Measurements from ENCODE around the gene SSTR3.

SSTR3 gene

GRCh38 chr22:37212174-37212906 lies at the start of gene SSTR3:
Gene SSTR3, minus strand, starts transcription at chr22:37212477. Its CDS starts 4,674 bp downstream, at chr22:37207803.
- no peak within 1 kb of the TSS for H3K4me3 ChIP-seq (ENCODE audit: low read depth, low read length)
- TF ChIP-seq, protein P1, sequence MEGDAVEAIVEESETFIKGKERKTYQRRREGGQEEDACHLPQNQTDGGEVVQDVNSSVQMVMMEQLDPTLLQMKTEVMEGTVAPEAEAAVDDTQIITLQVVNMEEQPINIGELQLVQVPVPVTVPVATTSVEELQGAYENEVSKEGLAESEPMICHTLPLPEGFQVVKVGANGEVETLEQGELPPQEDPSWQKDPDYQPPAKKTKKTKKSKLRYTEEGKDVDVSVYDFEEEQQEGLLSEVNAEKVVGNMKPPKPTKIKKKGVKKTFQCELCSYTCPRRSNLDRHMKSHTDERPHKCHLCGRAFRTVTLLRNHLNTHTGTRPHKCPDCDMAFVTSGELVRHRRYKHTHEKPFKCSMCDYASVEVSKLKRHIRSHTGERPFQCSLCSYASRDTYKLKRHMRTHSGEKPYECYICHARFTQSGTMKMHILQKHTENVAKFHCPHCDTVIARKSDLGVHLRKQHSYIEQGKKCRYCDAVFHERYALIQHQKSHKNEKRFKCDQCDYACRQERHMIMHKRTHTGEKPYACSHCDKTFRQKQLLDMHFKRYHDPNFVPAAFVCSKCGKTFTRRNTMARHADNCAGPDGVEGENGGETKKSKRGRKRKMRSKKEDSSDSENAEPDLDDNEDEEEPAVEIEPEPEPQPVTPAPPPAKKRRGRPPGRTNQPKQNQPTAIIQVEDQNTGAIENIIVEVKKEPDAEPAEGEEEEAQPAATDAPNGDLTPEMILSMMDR (IDR thresholded peaks at IDR 0.05; ENCODE audit: borderline replicate concordance, insufficient read depth, low read depth, low read length) = no peak

DNA sequence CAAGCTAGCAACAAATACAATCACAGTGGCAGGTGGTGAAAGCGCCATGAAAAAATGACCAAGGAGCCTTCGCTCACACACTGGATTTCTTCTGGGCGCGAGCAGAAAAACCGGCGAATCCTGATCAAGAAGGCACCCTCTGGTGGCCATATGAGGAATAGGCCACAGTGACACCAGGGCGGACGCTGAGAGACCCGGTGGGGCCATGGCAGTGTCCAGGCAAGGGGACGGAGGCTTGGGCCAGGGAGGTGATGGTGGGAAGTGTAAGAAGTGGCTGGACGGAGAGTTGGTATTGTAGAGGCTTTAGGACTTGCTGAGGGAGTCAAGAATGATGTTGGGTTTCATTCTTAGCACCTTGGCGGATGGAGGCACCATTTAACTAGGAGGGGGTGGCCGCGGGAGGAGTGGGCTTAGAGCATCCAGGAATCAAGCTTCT lies 48.6 kb upstream of the SSTR3 start:
- H3K4me3 ChIP-seq (ENCODE audit: low read depth, low read length) = no peak overlapping the region
- TF ChIP-seq, protein P1 (IDR thresholded peaks at IDR 0.05; ENCODE audit: borderline replicate concordance, insufficient read depth, low read depth, low read length) = peak; percentile 91

DNA sequence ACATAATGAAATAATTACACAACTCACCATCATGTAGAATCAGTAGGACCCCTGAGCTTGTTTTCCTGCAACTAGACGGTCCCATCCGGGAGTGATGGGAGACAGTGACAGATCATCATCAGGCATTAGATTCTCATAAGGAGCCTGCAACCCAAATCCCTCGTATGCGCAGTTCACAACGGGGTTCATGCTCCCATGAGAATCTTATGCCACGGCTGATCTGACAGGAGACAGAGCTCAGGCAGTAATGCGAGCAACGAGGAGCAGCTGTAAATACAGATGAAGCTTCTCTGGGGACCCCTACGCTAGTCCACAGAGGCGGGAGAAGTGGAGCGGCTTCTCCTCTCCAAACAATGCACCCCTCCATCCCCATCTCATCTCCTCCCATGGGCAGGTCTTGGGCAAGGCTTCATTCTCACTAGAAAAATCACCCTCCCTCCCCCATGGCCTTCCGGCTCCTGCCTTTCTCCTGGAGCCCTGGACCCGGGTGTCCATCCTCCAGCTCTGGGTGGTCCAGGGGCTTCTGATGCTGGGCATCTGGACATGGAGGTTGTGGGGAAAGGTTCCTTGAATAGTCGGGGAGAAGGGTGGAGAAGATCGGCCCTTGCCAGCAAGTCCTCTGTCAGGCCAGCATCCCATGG lies 48.0 kb upstream of the SSTR3 start:
- no peak overlapping the region for H3K4me3 ChIP-seq (ENCODE audit: low read depth, low read length)
- TF ChIP-seq, protein P1 (IDR thresholded peaks at IDR 0.05; ENCODE audit: borderline replicate concordance, insufficient read depth, low read depth, low read length) = no peak

DNA sequence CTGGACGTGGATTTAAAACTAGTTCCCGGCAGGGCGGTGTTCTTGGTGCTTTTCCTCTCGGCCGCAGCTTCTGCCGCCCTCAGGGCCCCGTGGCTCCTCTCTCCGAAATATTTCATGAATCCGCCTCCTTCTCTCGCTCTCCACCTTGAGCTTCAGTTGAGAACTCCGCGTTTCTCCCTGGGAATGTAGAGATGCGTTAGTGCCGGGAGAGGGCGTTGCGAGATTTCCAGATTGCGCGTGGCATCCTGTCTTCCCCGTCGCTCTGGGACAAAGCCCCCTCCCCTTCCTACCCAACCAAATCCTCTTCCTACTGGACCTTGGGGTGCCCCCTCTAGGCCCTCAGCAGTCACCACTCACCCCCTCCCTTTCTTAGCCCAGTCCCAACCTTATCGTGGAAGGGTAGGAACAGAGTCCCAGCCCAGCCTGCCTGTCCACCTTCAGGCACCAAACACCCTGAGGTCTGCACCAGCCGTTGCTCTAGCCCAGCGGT lies 47.3 kb upstream of the SSTR3 start:
- TF ChIP-seq, protein P1 (IDR thresholded peaks at IDR 0.05; ENCODE audit: borderline replicate concordance, insufficient read depth, low read depth, low read length) = peak; percentile 51; the same call in 1 of the 2 replicates
- H3K4me3 ChIP-seq (ENCODE audit: low read depth, low read length) = no peak overlapping the region

DNA sequence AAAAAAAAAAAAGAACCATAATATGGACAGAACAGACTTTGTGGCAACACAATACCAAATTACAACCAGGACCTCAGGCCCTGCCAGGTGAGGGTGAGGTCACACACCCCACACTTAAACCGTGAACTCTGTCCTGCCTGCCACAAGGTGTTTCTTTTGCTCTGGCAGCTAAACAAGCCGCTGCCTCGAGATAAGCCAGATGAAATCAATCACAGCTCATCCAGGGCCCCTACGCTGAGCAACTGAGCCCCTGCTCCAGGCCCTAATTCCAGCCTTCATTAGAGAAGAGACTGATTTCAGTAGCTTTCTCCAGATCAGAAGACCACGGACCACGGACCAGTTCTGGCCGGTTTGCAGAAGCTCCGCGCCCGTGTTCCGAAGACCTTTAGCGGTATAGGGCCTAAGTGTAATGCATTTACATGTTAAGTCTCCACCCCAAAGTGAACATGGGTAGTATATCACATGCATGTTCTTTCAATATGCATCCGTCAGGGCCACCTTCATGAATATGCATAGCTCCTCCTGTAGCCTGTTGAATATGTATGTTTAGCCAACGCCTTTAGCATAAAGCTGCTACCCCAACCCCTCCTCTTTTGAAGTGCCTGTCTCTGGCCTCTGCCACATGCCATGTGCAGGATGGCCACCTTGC lies 46.6 kb upstream of the SSTR3 start:
- no peak overlapping the region for H3K4me3 ChIP-seq (ENCODE audit: low read depth, low read length)
- TF ChIP-seq, protein P1 (IDR thresholded peaks at IDR 0.05; ENCODE audit: borderline replicate concordance, insufficient read depth, low read depth, low read length) = no peak

DNA sequence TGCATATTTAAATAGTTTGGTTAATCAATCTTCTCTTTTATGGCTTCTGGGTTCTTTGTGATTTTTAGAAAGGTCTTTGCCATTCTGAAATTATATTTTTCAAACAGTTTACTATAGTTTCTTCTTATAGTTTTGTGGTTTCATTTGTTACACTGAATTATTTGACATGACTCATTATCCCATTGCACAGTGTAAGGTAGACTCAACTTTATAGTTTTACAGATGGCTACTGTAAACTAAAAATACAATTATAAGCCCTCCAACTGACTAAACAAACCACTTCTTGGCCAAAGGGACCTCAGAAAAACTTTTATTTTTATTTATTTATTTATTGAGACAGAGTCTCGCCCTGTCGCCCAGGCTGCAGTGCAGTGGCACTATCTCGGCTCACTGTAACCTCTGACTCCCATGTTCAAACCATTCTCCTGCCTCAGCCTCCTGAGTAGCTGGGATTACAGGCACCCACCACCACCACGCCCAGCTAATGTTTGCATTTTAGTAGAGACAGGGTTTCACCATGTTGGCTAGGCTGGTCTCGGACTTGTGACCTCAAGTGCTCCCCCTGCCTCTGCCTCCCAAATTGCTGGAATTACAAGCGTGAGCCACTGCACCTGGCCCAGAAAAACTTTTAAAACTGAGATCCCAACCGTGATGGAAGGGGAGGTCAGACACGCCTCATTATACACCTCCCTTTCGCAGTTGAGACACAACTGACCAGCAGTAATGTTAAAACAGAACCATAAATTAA lies 45.9 kb upstream of the SSTR3 start:
- TF ChIP-seq, protein P1 (IDR thresholded peaks at IDR 0.05; ENCODE audit: borderline replicate concordance, insufficient read depth, low read depth, low read length) = no peak
- no peak overlapping the region for H3K4me3 ChIP-seq (ENCODE audit: low read depth, low read length)
